Measurements from ENCODE around the gene GABARAPL1.
A peak's percentile ranks its signal among the peaks of the same experiment; 100 is the strongest.

The GABARAPL1 gene

DNA sequence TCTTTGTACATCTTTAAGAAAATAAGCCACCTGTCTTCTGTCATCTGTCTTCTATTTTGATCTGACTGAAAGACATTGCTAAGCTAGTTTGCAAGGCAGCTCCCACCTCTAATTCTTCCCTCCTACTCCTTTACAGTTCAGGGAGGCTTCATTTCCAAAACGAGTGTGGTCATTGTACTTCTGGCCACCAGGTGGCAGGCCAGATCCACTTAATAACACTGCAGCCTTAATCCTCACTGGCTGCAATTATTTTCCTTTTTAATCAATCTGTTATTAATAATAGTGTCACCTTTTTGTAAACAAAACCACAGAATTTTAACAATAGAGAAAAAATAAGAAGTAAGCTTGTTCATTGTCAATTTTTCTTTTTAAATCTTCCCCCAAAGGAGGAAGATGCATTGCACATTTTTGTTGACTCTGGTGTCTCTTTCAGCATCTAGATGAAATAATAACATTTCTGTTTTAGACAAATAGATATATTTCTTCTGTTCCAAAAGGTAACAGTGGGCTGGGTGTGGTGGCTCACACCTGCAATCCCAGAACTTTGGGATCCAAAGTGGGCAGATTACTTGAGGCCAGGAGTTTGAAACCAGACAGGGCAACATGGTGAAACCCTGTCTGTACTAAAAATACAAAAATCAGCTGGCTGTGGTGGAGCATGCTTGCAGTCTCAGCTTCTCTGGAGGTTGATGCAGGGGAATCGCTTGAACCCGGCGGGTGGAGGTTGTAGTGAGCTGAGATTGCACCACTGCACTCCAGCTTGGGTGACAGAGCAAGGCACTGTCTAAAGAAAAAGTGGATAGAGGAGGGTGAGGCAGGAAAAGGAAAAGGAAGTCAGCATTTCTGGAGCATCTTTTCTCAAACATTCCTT, 23.3 kb downstream of the GABARAPL1 start:
- no peak for DNase-seq

DNA sequence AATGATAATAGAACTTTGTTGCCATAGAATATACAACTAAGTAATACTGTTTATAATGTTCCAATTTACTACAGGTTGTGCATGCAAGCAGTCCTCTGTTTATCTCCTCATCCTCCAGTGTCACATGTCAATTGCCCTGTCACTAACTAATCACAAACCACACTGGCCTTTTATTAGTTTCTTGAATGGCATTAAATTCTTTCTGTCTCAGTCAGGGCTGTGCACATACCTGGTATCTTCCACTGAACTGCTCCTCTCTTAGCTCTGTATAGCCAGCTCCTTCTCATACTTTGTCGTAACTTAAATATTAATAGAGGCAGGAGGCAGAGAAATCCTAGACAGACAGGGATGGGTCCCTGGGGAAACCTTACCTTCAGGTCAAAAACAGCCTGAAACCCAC, 24.0 kb downstream of the GABARAPL1 start:
- no peak for DNase-seq

- DNase-seq, result no peak
These were observed 25.8 kb downstream of the GABARAPL1 start for GRCh38 chr12:10238526-10238925.

GRCh38 chr12:10241290-10241689, 28.6 kb downstream of the GABARAPL1 start:
- DNase-seq, result no peak

DNA sequence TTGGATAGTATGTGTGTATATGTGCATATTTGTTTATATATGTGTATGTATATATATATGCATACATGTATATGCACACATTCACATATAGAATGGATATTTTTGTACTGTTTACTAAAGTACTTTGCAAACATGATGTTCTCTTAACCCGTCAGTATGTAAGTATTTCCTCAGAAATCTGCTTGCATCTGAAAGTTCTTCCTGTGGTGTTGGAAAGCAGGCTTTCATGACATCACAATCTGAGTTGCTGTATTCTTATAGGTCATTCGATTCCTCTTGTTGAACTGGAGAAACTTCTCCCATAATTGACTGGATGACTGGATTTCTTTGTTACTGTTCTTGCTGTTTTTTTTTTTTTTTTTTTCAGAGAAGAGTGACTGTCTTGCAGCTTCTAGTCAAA, 29.1 kb downstream of the GABARAPL1 start:
- DNase-seq, result no peak

GRCh38 chr12:10242539-10242938, 29.9 kb downstream of the GABARAPL1 start:
- DNase-seq, result no peak

GRCh38 chr12:10243818-10244520, 31.3 kb downstream of the GABARAPL1 start:
- DNase-seq, result no peak

DNA sequence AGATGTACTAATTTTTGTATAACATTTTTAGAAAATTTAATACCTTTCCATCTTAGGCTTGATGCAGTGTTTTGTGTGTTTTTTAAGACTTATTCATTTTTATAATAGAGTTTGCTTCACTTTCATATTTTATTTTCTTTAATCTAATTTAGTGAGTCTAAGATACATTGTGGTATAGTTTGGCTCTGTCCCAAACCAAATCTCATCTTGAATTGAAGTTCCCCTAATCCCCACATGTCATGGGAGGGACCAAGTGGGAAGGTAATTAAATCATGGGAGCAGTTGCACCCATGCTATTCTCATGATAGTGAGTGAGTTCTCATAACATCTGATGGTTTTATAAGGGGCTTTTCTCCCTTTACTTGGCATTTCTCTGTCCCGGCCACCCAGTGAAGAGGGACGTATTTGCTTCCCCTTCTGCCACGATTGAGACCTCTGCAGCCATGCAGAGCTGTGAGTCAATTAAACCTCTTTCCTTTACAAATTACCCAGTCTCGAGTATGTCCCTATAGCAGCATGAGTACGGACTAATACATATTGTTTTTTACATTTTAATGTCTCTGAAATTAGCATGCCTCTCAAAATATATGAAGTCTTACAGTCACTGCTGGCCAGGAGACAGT, 34.9 kb downstream of the GABARAPL1 start:
- no peak for DNase-seq

DNA sequence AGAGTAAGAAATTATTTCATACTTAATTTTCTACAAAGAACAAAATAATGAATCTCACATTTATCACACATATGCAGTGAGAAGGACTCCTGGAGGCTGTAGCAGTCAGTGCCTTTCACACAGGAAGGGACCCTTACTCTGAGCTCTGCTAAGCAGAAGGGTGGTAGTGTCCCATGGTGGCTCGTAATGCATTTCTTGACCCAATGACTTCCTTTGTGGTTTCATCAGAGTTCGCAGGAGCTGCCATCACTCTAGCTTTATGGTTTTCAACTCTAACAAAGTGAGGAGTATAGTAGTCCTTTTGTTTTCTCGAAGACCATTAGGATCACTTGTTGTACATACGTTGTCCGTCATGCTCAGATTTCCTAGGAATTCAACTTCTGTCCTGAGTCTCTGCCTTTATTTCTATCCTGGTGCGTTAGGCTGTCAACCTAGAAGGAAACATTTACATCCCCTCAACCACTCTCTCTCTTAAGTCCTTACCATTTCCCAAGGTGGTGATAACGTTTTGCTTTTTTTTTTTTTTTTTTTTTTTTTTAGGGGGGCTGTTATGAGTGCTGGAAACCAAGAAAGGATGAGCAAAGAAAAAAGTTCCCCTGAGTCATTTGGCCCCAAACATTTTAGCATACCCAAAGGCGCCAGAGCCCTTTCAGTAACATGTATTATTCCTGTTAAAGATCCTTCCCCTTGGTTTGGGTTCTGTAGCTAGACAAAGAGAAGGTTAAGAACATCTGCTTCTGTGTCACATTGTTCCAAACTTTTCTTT, 37.2 kb downstream of the GABARAPL1 start:
- DNase-seq, result no peak

GRCh38 chr12:10251669-10252068, 39.0 kb downstream of the GABARAPL1 start:
- no peak for DNase-seq

DNA sequence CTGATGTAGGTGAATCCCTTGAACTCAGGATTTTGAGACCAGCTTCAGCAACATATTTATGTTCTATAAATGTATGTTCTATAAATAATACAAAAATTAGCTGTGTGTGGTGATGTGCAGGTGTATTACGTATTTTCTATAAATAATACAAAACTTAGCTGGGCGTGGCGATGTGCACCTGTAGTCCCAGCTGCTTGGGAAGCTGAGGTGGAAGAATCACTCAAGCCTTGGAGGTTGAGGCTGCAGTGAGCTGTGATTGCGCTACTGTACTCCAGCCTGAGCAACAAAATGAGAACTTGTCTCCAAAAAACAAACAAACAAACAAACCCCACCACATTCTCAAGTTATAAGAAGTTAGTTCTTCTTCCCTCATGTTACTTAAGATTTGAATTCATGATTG, 39.5 kb downstream of the GABARAPL1 start:
- no peak for DNase-seq

DNA sequence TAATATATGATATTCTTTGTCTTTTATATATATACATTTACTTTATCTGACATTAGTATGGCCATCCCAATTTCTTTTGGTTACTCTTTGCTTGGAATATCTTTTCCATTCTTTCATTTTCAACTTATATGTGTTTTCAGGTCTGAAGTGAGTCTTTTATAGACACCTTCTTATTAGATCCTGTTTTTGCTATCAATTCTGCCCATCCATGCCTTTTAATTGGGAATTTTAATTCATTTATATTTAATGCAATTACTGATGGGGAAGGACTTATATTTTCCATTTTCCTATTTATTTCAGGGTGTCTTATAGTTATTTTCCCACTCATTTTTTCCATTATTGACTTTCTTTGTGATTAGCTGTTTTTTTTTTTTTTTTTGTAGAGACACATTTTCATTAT, 43.4 kb downstream of the GABARAPL1 start:
- no peak for DNase-seq

- no peak for DNase-seq
These were observed 48.2 kb downstream of the GABARAPL1 start for GRCh38 chr12:10260927-10261326.

- DNase-seq, result peak; percentile 5
These were observed 55.4 kb downstream of the GABARAPL1 start for GRCh38 chr12:10268037-10268436.

DNA sequence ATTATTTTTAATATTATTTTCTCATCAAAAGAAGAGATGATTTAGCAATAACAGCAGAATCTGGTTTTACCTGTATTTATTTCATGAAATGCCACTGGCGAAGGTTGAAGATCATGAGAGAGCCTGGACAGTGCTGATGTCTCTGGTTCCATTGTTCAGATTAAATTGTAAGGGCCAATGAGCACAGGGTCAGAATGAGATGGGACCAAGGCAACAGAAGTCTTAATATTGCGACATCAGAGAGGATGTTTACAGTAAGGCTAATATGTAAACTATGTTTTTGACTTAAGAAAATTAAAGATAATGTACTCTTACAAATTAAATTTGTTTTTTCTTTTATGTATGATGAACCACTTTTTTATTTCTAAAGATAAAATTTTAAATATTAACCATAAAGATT, 59.8 kb downstream of the GABARAPL1 start:
- DNase-seq, result no peak

Data from SHP77 treated with DMSO at 0.1 percent for 48 hours (cell line).